Retinal pigment epithelial cell (primary cell): Measurements from ENCODE around the gene ATN1.

ENCODE experiments used
- DNase-seq: peaks from one replicate; pipeline ENCODE4 v3.0.0-alpha.2; 2010; ENCODE audit warnings: low read depth
- H3K4me3 ChIP-seq: 2 replicates; pipeline ENCODE4 v1.5.1; 2011; ENCODE audit warnings: mild to moderate bottlenecking, low read length, control low read depth, moderate library complexity
- CTCF ChIP-seq: conservative IDR thresholded peaks from 2 replicates; pipeline ENCODE4 v1.5.1; 2011; ENCODE audit warnings: low read depth, low read length, control low read depth, inconsistent platforms

The ATN1 gene

GRCh38 chr12:6979453-6979852 lies 51.7 kb downstream of the ATN1 start:
- TF ChIP-seq CTCF: no peak
- DNase-seq: no peak
- H3K4me3 ChIP-seq: no peak overlapping the region

- DNase-seq: no peak
- H3K4me3 ChIP-seq: no peak overlapping the region
- no peak for TF ChIP-seq CTCF
Measured at GRCh38 chr12:6980075-6980474, 52.3 kb downstream of the ATN1 start.

- no peak overlapping the region for H3K4me3 ChIP-seq
- TF ChIP-seq CTCF: no peak
- DNase-seq: no peak
Measured at GRCh38 chr12:6980740-6981139, 53.0 kb downstream of the ATN1 start.

- no peak for DNase-seq
- TF ChIP-seq CTCF: no peak
- no peak overlapping the region for H3K4me3 ChIP-seq
Measured at GRCh38 chr12:6981152-6982052, 53.6 kb downstream of the ATN1 start.

- no peak overlapping the region for H3K4me3 ChIP-seq
- TF ChIP-seq CTCF: no peak
- DNase-seq: no peak
Measured at GRCh38 chr12:6982532-6982931, 54.8 kb downstream of the ATN1 start.

- no peak for TF ChIP-seq CTCF
- H3K4me3 ChIP-seq: no peak overlapping the region
- DNase-seq: no peak
Measured at GRCh38 chr12:6987956-6988553, 60.3 kb downstream of the ATN1 start.
